Hepatocyte (in vitro differentiated cells): Measurements from ENCODE around the gene VEPH1.

Experiments used
- EZH2 ChIP-seq: fragments of 200-600 bp; sonication (generic); IDR thresholded peaks from 2 replicates; pipeline ENCODE4 v1.6.1; 2016; ENCODE audit warnings: antibody characterized with exemption, mild to moderate bottlenecking, borderline replicate concordance
- TF ChIP-seq, protein P1 (sequence below): fragments of 200-600 bp; sonication (generic); IDR thresholded peaks from 2 replicates; pipeline ENCODE4 v1.5.1; 2016; ENCODE audit warnings: antibody characterized with exemption, mild to moderate bottlenecking; ENCODE audit not compliant: poor library complexity

DNA sequence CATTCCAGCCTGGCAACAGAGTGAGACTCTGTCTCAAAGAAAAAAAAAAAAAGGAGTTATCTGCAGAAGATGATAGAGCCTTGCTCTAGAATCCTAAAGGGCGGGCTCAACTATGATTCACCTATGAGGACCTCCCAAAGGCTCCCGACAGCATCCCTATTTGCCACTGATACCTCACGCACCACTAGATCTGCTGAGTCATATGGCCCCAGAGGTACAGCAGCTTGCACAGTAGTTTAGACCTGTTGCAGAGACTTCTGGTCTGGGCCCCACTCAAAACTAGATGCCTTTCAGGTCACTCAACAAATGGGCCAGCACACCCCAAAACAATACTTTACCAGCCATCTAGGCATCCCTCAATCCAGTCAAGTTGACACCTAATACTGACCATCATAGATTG is 104.6 kb downstream of the VEPH1 start:
- TF ChIP-seq EZH2, result no peak
- TF ChIP-seq, protein P1, sequence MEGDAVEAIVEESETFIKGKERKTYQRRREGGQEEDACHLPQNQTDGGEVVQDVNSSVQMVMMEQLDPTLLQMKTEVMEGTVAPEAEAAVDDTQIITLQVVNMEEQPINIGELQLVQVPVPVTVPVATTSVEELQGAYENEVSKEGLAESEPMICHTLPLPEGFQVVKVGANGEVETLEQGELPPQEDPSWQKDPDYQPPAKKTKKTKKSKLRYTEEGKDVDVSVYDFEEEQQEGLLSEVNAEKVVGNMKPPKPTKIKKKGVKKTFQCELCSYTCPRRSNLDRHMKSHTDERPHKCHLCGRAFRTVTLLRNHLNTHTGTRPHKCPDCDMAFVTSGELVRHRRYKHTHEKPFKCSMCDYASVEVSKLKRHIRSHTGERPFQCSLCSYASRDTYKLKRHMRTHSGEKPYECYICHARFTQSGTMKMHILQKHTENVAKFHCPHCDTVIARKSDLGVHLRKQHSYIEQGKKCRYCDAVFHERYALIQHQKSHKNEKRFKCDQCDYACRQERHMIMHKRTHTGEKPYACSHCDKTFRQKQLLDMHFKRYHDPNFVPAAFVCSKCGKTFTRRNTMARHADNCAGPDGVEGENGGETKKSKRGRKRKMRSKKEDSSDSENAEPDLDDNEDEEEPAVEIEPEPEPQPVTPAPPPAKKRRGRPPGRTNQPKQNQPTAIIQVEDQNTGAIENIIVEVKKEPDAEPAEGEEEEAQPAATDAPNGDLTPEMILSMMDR, result no peak
